ENCODE data around the gene RPL36.
"Not testable (repeated sequence)": the region's sequence is repeated elsewhere in the genome, so short reads cannot be mapped to it uniquely, and the experiment has no call there.

Gene RPL36

DNA sequence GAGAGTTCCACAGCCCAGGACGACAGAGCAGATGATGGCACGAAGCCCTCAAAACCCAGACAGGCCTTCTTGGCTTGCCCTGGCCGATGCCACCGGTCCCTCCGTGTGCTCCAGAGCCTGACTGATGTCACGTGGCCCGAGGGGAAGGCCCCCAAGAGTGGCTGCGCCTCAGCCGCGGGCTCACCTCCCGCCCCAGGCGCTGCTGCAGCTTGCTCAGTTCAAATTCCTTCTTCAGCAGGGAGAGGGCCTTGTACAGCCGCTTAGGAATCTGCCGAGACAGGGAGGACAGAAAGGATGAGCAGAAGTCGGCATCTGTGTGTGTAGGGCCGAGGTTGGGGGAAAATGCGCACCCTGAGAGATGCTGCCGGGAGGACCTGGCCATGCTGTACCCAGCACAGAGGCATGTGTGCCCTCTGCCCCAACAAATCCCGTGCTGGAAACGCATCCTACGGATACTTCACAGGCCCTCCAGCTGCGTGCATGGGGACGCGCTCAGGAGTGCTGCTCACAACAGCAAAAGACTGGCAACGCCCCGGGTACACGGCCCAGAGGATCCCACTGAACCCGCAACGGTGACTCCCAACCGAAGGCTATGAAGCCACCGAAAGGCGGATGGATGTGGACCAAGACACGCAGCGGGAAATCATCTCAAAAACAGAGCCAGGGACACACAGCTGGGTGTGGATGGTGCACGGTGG lies 16.9 kb downstream of the RPL36 start:
- DNase-seq (ENCODE audit: low read depth in 2 of 2), result no peak

GRCh38 chr19:5707576-5708575 lies 17.8 kb downstream of the RPL36 start:
- no peak for DNase-seq (ENCODE audit: low read depth in 2 of 2)

DNA sequence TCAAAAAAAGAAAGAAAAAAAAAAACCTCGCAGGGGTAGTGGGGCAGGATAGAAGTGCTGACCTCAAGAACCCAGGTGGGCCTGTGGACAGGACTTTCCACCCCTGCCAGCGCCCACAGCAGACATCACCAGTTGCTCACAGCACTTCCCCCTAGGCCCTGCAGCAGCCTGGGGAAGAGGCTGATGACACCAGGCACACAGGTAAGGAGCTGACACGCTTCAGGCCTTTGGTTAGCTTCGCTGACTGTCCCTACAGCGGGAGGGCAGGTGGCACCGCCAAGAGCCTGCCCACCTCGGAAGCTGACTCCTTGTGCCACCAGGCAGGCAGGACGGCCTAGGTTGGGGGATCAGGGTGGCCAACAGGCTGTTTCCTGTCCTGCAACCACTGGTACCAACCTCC lies 20.9 kb downstream of the RPL36 start:
- DNase-seq (ENCODE audit: low read depth in 2 of 2), result no peak

DNA sequence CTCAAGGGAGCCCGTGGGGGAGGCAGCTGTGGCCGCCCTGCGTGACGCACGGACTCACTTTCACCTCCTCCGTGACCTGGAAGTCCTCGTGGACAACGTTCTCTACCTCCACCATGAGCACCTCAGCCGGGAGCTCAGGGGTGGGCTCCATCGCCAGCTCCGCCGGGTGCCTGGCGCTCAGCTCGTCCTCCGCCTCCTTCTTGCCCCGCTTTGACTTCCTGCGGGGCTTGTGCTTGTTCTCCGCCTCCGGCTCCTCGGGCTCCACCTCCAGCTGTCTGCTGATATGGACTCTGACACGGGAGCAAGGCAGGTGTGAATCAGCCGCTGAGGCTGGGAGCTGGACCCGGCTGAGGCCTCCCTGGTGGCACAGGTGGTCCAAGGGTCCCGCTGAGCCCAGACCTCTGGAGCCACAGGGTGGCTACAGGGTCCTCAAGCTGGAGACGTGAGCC lies 21.6 kb downstream of the RPL36 start:
- no peak for DNase-seq (ENCODE audit: low read depth in 2 of 2)

DNA sequence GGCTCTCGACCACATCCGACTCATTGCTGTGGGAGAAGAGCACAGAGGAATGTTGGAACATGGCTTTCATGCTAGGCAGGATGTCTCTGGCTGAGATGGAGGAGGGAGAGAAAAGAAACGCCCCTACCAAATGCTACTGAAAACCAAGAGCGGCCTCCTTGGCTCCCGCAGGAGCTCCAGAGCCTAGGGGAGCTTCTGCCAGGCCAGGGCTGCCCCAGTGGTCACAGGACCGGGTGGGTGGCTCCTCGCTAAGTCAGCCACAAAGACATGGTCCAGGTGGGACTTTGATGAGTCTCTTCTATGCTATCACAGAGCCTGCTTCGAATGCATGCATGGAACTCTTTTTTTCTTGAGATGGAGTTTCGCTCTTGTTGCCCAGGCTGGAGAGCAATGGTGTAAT lies 23.1 kb downstream of the RPL36 start:
- no peak for DNase-seq (ENCODE audit: low read depth in 2 of 2)

- DNase-seq (ENCODE audit: low read depth in 2 of 2), result no peak
Measured at GRCh38 chr19:5714816-5715215, 24.7 kb downstream of the RPL36 start.

GRCh38 chr19:5717215-5717935 lies 27.3 kb downstream of the RPL36 start:
- no peak for DNase-seq (ENCODE audit: low read depth in 2 of 2)

- peak in 1 of 2 donors; percentile 51 for DNase-seq (ENCODE audit: low read depth in 2 of 2)
Measured at GRCh38 chr19:5718037-5718578, 28.0 kb downstream of the RPL36 start.

DNA sequence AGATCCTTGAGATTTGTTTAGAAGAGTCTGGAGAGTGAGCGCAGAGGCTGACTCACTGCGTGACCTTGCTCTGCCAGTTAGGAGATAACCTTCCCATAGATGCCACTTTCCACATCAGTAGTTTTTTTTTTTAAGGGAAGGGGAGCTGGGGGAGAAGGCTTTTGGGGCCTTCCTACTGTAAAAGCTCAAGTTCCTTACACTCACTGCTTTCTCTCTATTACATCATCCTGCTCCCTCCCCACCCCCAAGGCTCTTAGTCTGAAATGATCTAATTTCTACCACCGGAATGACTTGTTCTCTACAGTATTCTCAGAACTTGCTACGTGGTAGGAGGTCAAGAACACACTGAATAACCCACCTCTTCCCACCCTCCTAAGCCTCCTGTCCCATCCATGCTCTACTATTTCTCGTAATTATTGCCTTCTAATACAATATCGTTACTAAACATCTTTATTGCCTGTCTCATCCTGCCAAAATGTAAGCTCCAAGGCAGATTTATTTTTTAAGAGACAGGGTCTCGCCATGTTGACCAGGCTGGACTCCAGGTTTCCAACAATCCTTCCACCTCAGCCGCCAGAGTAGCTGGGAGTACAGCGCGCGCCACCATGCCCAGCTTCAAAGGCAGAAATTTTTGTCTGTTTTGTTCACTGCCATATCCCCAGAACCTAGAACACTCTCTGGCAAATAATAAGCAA lies 28.6 kb downstream of the RPL36 start:
- peak in 1 of 2 donors; percentile 30 for DNase-seq (ENCODE audit: low read depth in 2 of 2)

- no peak for DNase-seq (ENCODE audit: low read depth in 2 of 2)
Measured at GRCh38 chr19:5719274-5719960, 29.3 kb downstream of the RPL36 start.

DNA sequence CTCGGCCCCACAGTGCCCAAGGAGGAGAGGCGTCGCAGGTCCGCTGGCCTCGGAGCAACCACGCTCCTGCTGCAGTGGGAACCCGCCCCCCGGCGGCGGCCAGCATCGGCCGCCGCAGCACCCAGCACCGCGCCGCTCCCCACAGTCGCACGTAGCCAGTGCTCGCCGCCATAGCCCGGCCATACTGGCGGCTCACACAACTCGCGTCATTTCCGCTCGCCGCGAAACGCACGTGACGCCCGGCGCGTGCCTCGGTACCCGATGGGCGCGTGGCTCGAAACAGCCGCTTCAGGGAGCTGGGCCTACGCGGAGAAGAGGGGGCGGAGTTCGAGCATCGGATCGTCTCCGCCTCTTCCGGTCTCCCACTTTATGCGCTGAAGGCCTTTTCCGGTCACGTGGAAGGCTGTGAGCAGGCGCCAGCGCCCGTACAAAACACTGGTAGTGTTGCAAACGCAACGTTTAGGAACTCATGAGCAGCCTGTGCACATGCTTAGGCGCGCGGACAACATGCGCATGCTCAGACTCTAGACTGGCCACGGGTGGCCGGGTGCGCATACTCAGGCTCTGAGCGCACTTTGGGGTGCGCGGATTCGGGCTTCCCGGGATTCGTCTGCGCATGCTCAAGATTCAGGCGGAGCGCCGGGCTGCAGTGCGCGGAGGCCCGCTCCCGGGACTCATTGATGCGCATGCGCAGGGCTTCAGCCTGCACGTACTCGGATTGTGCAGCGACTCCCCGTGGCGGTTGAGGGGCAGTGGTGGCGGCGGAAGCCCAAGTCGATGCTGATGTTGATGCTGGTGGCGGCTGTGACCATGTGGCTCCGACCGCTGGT lies 30.1 kb downstream of the RPL36 start, which contains the start of the genes CATSPERD and LONP1:
Gene CATSPERD (plus strand): TSS at position 677 of the 830 bp plus-strand sequence. CDS start 101 bp downstream, at position 778.
Gene LONP1 (minus strand): TSS at position 186 of the 830 bp plus-strand sequence. CDS start 14 bp downstream, at position 172.
- DNase-seq (ENCODE audit: low read depth in 2 of 2), result peak; percentile 95

- no peak for DNase-seq (ENCODE audit: low read depth in 2 of 2)
Measured at GRCh38 chr19:5727453-5728050, 37.5 kb downstream of the RPL36 start.

- DNase-seq (ENCODE audit: low read depth in 2 of 2), result not testable (repeated sequence)
Measured at GRCh38 chr19:5733172-5733571, 43.1 kb downstream of the RPL36 start.

DNA sequence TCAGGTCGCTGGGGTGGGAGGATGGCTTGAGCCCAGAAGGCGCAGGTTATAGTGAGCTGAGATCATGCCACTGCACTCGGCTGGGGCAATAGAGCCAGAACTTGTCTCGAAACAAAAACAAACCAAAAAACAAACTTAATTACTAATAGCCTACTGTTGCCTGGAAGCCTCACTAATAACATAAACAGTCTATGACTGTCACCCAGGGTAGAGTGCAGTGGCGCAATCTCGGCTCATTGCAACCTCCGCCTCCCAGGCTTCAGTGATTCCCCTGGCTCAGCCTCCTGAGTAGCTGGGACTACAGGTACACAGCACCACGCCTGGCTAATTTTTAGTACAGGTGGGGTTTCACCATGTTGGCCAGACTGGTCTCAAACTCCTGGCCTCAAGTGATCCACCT lies 48.3 kb downstream of the RPL36 start:
- no peak for DNase-seq (ENCODE audit: low read depth in 2 of 2)

All from stimulated activated CD8-positive, alpha-beta memory T cell treated with anti-CD3 and anti-CD28 coated beads, Interleukin-15, amount 100 ng/mL, for 4 hours (primary cell).